IMR-90 (cell line): Measurements from ENCODE around the gene TESK2. TPM values are rescaled to one million over a fixed set of nuclear protein-coding genes. Genes with fewer than 3 reads are reported as not detected.
"Not testable (repeated sequence)": the region's sequence is repeated elsewhere in the genome, so short reads cannot be mapped to it uniquely, and the experiment has no call there.

Source experiments
- ATAC-seq: fragments of 200-7000 bp; cut with Tn5 transposase; 2 replicates; pipeline ENCODE4 v1.9.1; 2020; ENCODE audit warnings: low read depth, mild to moderate bottlenecking, moderate library complexity
- BruUV-seq: library from RNA; stranded (reverse); fragments of 400-500 nt; replicated peaks from 2 replicates; lab custom pipeline; 2021; lab: Mats Ljungman, UMichigan
- CTCF ChIA-PET: fragments of 300-600 bp; formaldehyde crosslinking; extraction: SDS; loops from one replicate; lab custom pipeline; 2021; ENCODE audit warnings: antibody characterized with exemption; lab: Yijun Ruan, JAX
- POLR2A ChIA-PET: fragments of 300-600 bp; sonication (Branson Sonifier 250); formaldehyde crosslinking; loops from one replicate; lab custom pipeline; 2022; ENCODE audit warnings: antibody characterized with exemption; ENCODE audit not compliant: unreplicated experiment; lab: Charles Lee
- DNase-seq: peaks from one replicate; pipeline ENCODE4 v3.0.0; 2013
- H2AFZ ChIP-seq: replicated peaks from 2 replicates; pipeline ENCODE3; 2013; ENCODE audit warnings: low read length, mild to moderate bottlenecking; ENCODE audit not compliant: poor library complexity
- H2AK5ac ChIP-seq: 2 replicates; pipeline ENCODE4 v1.6.1; 2013; ENCODE audit warnings: low read depth, low read length, inconsistent platforms
- H2AK9ac ChIP-seq: replicated peaks from 2 replicates; pipeline ENCODE3; 2013; ENCODE audit warnings: mild to moderate bottlenecking, low read depth, low read length, moderate library complexity; ENCODE audit not compliant: poor library complexity
- H2BK120ac ChIP-seq: 2 replicates; pipeline ENCODE4 v1.6.1; 2013; ENCODE audit warnings: low read depth, low read length, inconsistent platforms
- H2BK15ac ChIP-seq: 3 replicates; pipeline ENCODE4 v1.6.1; 2013; ENCODE audit warnings: low read depth, low read length, inconsistent platforms
- H2BK20ac ChIP-seq: 2 replicates; pipeline ENCODE4 v1.6.1; 2013; ENCODE audit warnings: low read depth, mild to moderate bottlenecking, inconsistent platforms, low read length, moderate library complexity
- H2BK5ac ChIP-seq: 2 replicates; pipeline ENCODE4 v1.6.1; 2013; ENCODE audit warnings: mild to moderate bottlenecking, low read depth, low read length, inconsistent platforms; ENCODE audit not compliant: poor library complexity, severe bottlenecking
- H3K14ac ChIP-seq: replicated peaks from 2 replicates; pipeline ENCODE4 v1.6.1; 2013; ENCODE audit warnings: low read depth, low read length, inconsistent platforms
- H3K18ac ChIP-seq: 2 replicates; pipeline ENCODE4 v1.6.1; 2013; ENCODE audit warnings: low read depth, low read length, control low read depth
- H3K23ac ChIP-seq: 2 replicates; pipeline ENCODE4 v1.6.1; 2013; ENCODE audit warnings: low read depth, low read length, inconsistent platforms
- H3K27ac ChIP-seq: 2 replicates; pipeline ENCODE4 v1.5.1; 2013; ENCODE audit warnings: mild to moderate bottlenecking, control low read depth, low read length; ENCODE audit not compliant: insufficient read depth
- H3K27me3 ChIP-seq: 2 replicates; pipeline ENCODE4 v1.6.1; 2013; ENCODE audit warnings: low read length; ENCODE audit not compliant: control insufficient read depth, insufficient read depth
- H3K36me3 ChIP-seq: 2 replicates; pipeline ENCODE4 v1.6.1; 2013; ENCODE audit warnings: low read length, mixed read lengths; ENCODE audit not compliant: control insufficient read depth, insufficient read depth
- H3K4ac ChIP-seq: 2 replicates; pipeline ENCODE4 v1.6.1; 2013; ENCODE audit warnings: low read depth, low read length, inconsistent platforms
- H3K4me1 ChIP-seq: 2 replicates; pipeline ENCODE4 v1.6.1; 2013; ENCODE audit warnings: low read length, mixed read lengths; ENCODE audit not compliant: control insufficient read depth, insufficient read depth
- H3K4me2 ChIP-seq: 2 replicates; pipeline ENCODE4 v1.6.1; 2013; ENCODE audit warnings: low read depth, mild to moderate bottlenecking, control low read depth, low read length, moderate library complexity
- H3K4me3 ChIP-seq: 2 replicates; pipeline ENCODE4 v1.5.1; 2013; ENCODE audit warnings: low read depth, mild to moderate bottlenecking, control low read depth, low read length, moderate library complexity; ENCODE audit not compliant: insufficient read depth
- H3K56ac ChIP-seq: 2 replicates; pipeline ENCODE4 v1.6.1; 2013; ENCODE audit warnings: low read length, inconsistent platforms; ENCODE audit not compliant: insufficient read depth; ENCODE audit errors: extremely low read depth
- H3K79me1 ChIP-seq, 2 experiments: 2 replicates each; pipeline ENCODE4 v1.6.1; 2013; ENCODE audit warnings: low read length in 2 of 2, inconsistent platforms in 1 of 2, low read depth in 1 of 2
- H3K9ac ChIP-seq: 2 replicates; pipeline ENCODE4 v1.6.1; 2013; ENCODE audit warnings: low read depth, low read length, control low read depth
- H3K9me1 ChIP-seq: 2 replicates; pipeline ENCODE4 v1.6.1; 2013; ENCODE audit warnings: low read length, inconsistent platforms; ENCODE audit not compliant: insufficient read depth
- H3K9me3 ChIP-seq: 2 replicates; pipeline ENCODE4 v1.6.1; 2013; ENCODE audit warnings: low read length; ENCODE audit not compliant: control insufficient read depth, insufficient read depth
- H4K20me1 ChIP-seq: 2 replicates; pipeline ENCODE4 v1.6.1; 2013; ENCODE audit warnings: low read length, inconsistent platforms; ENCODE audit not compliant: insufficient read depth
- H4K5ac ChIP-seq: 2 replicates; pipeline ENCODE4 v1.6.1; 2013; ENCODE audit warnings: mild to moderate bottlenecking, low read depth, low read length, control low read depth
- H4K8ac ChIP-seq, 2 experiments: 2 replicates each; pipeline ENCODE4 v1.6.1; 2013; ENCODE audit warnings: low read depth in 2 of 2, low read length in 2 of 2, control low read depth in 1 of 2, inconsistent platforms in 1 of 2
- H4K91ac ChIP-seq: 2 replicates; pipeline ENCODE4 v1.6.1; 2013; ENCODE audit warnings: low read depth, low read length, inconsistent platforms; ENCODE audit not compliant: insufficient read depth
- WGBS, 2 experiments: methylation state at CpG; one replicate each; pipeline versions ENCODE4 v1.1.5 to v1.1.7; 2013; ENCODE audit warnings: missing lambda C conversion rate in 2 of 2; ENCODE audit not compliant: insufficient read length in 1 of 2; ENCODE audit errors: extremely low coverage in 2 of 2; 5-methylcytosine and 5-hydroxymethylcytosine counted together
- dilution Hi-C: fragments of 300-500 bp; cut with HindIII; formaldehyde crosslinking; loops from one replicate; pipeline ENCODE4 v1.14.3; 2018; ENCODE audit warnings: low sequenced_read_pairs; ENCODE audit not compliant: unreplicated experiment
- in situ Hi-C: fragments of 300-500 bp; cut with MboI; formaldehyde crosslinking; loops from 3 replicates; pipeline ENCODE4 v1.14.3; 2019; ENCODE audit warnings: low sequenced_read_pairs, inconsistent platforms, mixed read lengths
- intact Hi-C: fragments of 100-400 bp; cut with micrococcal nuclease; formaldehyde crosslinking; loops from 2 replicates; pipeline ENCODE4 v1.10.0; 2022
- polyA plus RNA-seq, 3 experiments: library from polyadenylated mRNA; depleted of rRNA; stranded (reverse); fragments of >200 nt; gene quantifications; 2 replicates each; pipeline ENCODE4 v1.2.3, GENCODE V29; 2012; ENCODE audit warnings: low replicate concordance in 1 of 3
- total RNA-seq: library from RNA; depleted of rRNA; stranded (reverse); fragments of >200 nt; gene quantifications from 2 replicates; pipeline ENCODE4 v1.2.3, GENCODE V29; 2012

The TESK2 gene
- total and polyA plus RNA-seq, 2 of the 4 experiments (the other 2 are of a cell fraction) = 0.90 to 1.3 TPM

- H3K4me1 ChIP-seq, H3K9me3 ChIP-seq, H3K18ac ChIP-seq, dilution Hi-C loops, H3K4ac ChIP-seq, H2BK5ac ChIP-seq, H2AK9ac ChIP-seq, H3K27me3 ChIP-seq, in situ Hi-C loops, H2BK20ac ChIP-seq, H2AK5ac ChIP-seq, H4K8ac ChIP-seq, H4K20me1 ChIP-seq, H3K9ac ChIP-seq, H2AFZ ChIP-seq, BruUV-seq, DNase-seq, H4K91ac ChIP-seq, H3K9me1 ChIP-seq, H3K23ac ChIP-seq, H3K4me2 ChIP-seq, intact Hi-C loops, H3K27ac ChIP-seq, H3K14ac ChIP-seq, ATAC-seq, H2BK120ac ChIP-seq, H3K79me1 ChIP-seq, H2BK15ac ChIP-seq, H3K56ac ChIP-seq, H3K36me3 ChIP-seq, H3K4me3 ChIP-seq, H4K5ac ChIP-seq: not testable (repeated sequence)
- ChIA-PET CTCF (interaction anchor here (0.6 kb wide), 1 partner anchor 10 kb away, joined by 3 read pairs; no protein-coding TSS in a partner anchor), POLR2A (interaction anchor here (0.6 kb wide), 1 partner anchor 179 kb away, joined by 7 read pairs; no protein-coding TSS in a partner anchor)
- no CpG with 5 or more reads among the region's 4 CpGs for WGBS, 2 experiments
Measured at GRCh38 chr1:45384213-45384612, 106.8 kb downstream of the TESK2 start.
